GM19455 (cell line): ENCODE data around the gene NEK9.

Experiments
- ATAC-seq: cut with Tn5 transposase; IDR thresholded peaks from one replicate; pipeline ENCODE4 v1.9.1; 2021; ENCODE audit not compliant: unreplicated experiment

Gene NEK9

DNA sequence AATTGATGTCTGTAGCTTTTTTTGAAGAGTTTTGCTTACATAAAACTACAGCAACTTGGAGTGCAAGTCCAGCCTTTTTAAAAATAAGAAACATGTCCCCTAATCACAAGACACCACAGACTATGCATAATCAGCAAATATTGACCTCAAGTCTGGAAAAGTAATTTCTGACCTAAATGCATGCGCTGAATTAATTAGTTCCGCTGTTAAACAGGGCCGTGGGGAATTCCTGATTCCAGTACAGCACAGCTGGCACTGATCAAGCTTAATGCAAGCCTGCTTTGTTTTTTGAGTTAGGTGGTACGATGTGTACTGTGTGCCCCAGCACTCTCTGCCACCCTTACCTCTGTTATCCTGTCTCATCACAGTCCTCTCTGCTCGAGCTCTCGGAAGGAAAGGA, 84.8 kb downstream of the NEK9 start:
- ATAC-seq = no peak

DNA sequence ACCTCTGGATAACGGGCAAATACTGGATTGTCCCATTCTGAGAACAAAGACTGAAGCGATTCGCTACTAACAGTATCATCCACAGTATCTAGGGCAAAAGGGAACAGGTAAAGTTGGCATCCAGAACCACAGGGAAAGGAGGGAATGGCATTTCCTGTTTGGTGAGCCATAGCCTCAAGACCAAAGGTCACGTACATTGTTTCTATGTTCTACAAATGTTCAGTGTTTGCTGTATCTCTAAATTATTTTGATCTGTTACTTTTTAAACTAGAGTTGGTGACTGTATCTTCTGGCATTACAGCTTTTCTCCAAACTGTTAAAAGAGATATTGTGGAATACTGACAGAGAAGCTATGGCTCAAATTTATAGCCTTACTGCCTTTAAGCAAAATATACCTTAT, 85.2 kb downstream of the NEK9 start:
- no peak for ATAC-seq

DNA sequence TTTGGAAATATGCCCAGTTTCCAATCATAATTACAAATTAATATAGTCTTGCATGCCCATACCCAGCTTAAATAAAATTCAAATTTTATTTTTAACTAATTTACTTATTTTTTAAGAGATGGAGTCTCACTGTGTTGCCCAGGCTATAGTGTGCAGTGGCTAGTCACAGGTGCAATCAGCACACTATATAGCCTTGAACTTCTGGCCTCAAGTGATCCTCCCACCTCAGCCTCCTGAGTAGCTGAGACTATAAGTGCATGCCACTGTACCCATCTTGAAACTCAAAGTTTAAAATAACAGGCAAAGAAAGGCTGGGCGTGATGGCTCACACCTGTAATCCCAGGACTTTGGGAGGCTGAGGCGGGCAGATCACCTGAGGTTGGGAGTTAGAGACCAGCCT, 85.9 kb downstream of the NEK9 start:
- ATAC-seq = no peak

DNA sequence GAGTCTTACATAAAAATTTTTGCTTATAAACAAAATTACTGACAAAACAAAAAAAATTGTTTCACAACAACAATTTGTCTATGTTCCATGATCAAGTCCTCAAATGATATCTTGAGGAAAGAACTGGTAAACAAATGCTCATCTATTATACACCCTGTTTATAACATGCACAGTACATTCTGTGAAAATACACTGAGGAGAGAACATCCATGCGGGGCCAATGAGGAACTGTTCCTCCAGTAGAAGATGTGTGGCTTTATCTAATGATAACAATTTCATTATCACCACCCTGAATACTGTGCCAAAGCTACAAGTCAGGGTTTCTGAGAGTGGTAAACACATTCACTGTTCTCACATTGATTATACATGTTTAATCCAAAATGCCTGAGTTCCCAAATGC, 86.3 kb downstream of the NEK9 start:
- no peak for ATAC-seq

DNA sequence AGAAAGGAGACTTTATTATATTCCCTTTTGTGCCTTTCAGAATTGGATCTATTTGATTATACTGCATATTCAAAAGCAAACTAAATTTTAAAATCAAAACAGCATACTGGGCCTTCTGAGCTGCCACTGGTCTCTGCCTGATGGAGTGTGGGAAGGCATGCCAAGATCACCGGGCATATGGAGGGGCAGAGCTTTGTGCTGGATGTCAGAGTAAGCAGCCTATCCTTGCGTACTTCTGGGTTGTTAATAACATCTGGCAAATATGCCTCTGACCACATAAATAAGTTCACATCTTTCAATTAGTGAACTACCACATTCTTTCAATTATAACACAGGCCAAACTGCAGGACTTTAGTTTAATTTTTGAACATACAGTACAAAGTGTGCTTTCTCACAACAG, 93.9 kb downstream of the NEK9 start:
- no peak for ATAC-seq

DNA sequence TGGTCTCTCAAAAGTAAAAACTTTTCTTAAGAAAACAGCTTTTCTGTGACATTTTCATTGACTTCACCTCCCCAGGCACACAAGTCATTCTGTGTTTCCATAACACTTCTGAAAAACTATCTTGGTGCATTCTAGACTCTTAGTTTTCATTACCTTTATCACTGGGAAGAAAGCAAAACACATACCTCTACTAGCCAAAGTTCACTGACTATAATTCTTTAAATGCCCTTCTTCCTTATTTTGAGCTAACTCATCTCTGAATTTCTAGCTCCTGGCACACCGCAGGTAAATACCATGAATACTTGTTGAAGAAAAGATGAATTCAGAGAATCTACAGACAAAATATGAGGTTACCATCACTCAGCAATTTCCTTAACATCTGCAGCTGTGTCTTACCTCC, 96.7 kb downstream of the NEK9 start:
- ATAC-seq = no peak
